Measurements from ENCODE around the gene ZNF275. TPM values are rescaled to one million over a fixed set of nuclear protein-coding genes. Genes with fewer than 3 reads are reported as not detected.
"Not testable (repeated sequence)": the region's sequence is repeated elsewhere in the genome, so short reads cannot be mapped to it uniquely, and the experiment has no call there.

The ZNF275 gene
- total RNA-seq, 6 donors from 2014 or later = 5.9 to 13.8 (median 8.8) TPM

DNA sequence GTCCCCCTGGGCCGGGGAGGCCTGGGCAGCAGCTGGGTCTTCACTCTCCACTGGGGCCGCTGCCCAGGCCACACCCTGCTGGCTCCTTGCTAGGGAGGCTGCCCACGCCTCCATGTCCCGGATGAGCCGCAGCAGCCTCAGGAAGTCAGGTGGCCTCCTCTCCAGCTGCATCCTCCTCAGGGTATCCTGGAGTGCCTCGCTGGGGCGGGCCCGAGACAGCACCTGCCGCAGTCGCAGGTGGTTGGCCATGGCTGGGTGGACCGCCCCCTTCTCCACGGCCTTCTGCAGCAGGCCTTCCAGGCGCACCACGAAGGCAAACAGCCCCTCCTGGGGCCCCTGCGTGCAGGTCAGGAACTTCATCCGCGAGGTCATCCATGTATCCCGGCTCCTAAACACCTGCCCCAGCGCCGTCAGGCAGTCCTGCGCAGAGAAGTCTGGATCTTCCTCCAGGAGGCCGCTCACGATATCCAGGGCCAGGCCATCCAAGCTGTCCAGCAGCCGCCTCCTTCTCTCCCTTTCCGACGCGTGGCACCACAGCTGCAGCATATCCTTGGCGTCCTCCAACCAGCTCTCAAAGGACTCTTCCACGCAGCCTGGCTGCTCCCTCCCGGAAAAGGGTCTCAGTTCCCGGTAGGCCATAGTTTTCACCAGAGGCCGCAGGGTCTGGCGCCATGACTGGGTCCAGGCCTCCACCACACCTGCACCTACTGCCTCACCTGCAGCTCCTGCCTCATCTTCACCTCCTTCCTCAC, 14.5 kb upstream of the ZNF275 start:
- TF ChIP-seq, protein P1, sequence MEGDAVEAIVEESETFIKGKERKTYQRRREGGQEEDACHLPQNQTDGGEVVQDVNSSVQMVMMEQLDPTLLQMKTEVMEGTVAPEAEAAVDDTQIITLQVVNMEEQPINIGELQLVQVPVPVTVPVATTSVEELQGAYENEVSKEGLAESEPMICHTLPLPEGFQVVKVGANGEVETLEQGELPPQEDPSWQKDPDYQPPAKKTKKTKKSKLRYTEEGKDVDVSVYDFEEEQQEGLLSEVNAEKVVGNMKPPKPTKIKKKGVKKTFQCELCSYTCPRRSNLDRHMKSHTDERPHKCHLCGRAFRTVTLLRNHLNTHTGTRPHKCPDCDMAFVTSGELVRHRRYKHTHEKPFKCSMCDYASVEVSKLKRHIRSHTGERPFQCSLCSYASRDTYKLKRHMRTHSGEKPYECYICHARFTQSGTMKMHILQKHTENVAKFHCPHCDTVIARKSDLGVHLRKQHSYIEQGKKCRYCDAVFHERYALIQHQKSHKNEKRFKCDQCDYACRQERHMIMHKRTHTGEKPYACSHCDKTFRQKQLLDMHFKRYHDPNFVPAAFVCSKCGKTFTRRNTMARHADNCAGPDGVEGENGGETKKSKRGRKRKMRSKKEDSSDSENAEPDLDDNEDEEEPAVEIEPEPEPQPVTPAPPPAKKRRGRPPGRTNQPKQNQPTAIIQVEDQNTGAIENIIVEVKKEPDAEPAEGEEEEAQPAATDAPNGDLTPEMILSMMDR (IDR thresholded peaks at IDR 0.05) = no peak
- no peak for TF ChIP-seq POLR2AphosphoS5 (IDR thresholded peaks at IDR 0.05)
- no peak for TF ChIP-seq EP300 (IDR thresholded peaks at IDR 0.05)
- TF ChIP-seq POLR2A (IDR thresholded peaks at IDR 0.05) = no peak
- 75 to 83% methylated on average over 9 to 29 of the region's 33 CpGs for WGBS, 2 donors
- DNase-seq = peak in 1 of 2 donors; percentile 36
- Histone ChIP-seq H3K27ac (no peak overlapping the region), H3K4me3 (no peak overlapping the region), H3K4me1 (no peaks in the 10 kb centered on the region), H3K36me3 (no peaks in the 10 kb centered on the region), H3K9me3 (no peaks in the 10 kb centered on the region), H3K27me3 (no peaks in the 10 kb centered on the region)
- no peak for ATAC-seq (ENCODE audit: low FRiP score in 2 of 2)

GRCh38 chrX:153320047-153320443, 13.9 kb upstream of the ZNF275 start:
- DNase-seq = peak in 1 of 2 donors; percentile 19
- H3K27ac ChIP-seq; H3K4me1 ChIP-seq; ATAC-seq (ENCODE audit: low FRiP score in 2 of 2); H3K36me3 ChIP-seq; H3K9me3 ChIP-seq; H3K4me3 ChIP-seq; H3K27me3 ChIP-seq: not testable (repeated sequence)
- 80 to 94% methylated on average over 1 of the region's 1 CpG for WGBS, 2 donors

DNA sequence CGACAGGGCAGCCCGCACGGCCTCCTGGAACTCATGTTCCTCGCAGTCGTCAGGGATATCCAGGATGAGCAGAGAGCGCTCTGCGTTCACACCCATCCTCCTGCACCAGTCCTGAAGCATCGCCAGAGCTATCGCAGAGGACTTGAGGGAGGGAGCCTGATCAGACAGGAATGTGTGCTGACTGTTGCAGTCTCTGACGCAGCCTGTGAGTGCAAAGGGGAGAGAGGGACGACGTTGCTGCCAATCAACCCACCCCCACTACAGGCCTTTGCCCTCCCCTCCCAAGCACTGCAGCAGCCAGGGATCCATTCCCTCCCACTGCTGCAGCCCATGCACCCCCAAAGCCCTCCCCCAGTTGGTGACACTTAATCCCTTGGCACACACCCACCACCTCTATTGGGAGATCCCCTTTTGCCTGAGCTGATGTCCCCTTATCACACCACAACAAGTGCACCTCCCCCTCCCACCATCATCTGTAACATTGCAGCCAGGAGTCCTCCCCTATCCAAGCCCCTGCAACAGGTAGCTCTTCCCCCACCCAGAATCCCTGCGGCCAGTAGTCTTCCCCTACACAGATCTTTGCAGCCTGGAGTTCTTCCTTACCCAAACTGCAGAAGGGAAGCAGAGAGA, 13.3 kb upstream of the ZNF275 start:
- TF ChIP-seq POLR2A (IDR thresholded peaks at IDR 0.05) (no peak), POLR2AphosphoS5 (IDR thresholded peaks at IDR 0.05) (no peak), EP300 (IDR thresholded peaks at IDR 0.05) (no peak)
- TF ChIP-seq, protein P1 (IDR thresholded peaks at IDR 0.05) = no peak
- WGBS, 2 donors = 0 to 71% methylated on average over 1 to 4 of the region's 13 CpGs
- Histone ChIP-seq H3K9me3 (peaks cover 0 to 7% (median under 1%) of the 10 kb centered on the region in 4 donors), H3K36me3 (no peaks in the 10 kb centered on the region), H3K4me3 (no peak overlapping the region), H3K27me3 (no peaks in the 10 kb centered on the region), H3K27ac (no peak overlapping the region), H3K4me1 (no peaks in the 10 kb centered on the region)
- ATAC-seq (ENCODE audit: low FRiP score in 2 of 2) (no peak), DNase-seq (no peak)

DNA sequence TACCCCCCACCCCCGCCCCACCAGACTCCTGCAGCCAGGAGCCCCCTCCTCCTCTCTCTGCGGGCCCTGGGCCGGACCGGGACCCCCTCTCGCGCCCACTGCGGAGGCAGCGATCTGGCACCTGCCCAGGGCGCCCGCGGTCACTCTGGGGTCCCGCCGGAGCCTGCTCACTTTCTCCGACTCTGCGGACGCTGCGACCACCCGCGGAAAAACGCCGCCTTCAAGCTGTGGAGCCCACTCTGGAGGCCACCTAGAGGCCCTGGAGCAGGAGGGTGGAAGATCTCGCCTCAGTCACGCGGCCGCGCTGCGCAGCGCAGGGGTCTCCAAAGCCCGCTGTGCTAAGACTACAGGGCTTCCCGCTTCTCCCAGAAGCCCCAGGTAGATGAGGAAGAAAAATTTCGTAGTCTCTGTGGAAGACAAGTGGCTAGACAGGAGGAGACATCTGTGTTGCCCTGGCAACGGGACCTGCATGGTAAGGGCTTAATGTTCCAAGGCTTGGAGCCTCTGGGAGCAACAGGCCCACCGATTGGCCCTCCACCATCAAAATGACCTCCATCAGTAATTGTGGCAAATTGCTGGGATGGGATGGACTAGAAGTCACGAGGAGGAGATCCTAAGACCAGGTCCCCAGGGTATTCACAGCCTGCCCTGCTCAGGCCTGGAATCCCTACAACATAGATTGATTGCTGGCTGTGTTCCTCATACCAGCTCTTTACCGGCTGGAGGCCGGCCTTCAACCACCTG, 12.4 kb upstream of the ZNF275 start, which contains the start of gene PNMA6F:
Gene PNMA6F, minus strand, starts transcription at position 387 of the 744 bp plus-strand sequence. CDS start 1,093 bp downstream, outside the sequence.
- no peaks in the 10 kb centered on the region for H3K36me3 ChIP-seq
- H3K27me3 ChIP-seq = no peaks in the 10 kb centered on the region
- no peak within 1 kb of the TSS for H3K27ac ChIP-seq
- 25 to 47% methylated on average over 3 to 31 of the region's 36 CpGs for whole genome bisulfite sequencing, 2 donors
- peaks cover 0 to 9% (median 2%) of the 10 kb centered on the region in 4 donors for H3K9me3 ChIP-seq
- H3K4me3 ChIP-seq = no peak within 1 kb of the TSS
- no peak for ATAC-seq (ENCODE audit: low FRiP score in 2 of 2)
- TF ChIP-seq POLR2A (IDR thresholded peaks at IDR 0.05) (no peak), POLR2AphosphoS5 (IDR thresholded peaks at IDR 0.05) (no peak), EP300 (IDR thresholded peaks at IDR 0.05) (no peak)
- TF ChIP-seq, protein P1 (IDR thresholded peaks at IDR 0.05) = no peak
- H3K4me1 ChIP-seq = no peaks in the 10 kb centered on the region
- DNase-seq = peak in 1 of 2 donors; percentile 50

DNA sequence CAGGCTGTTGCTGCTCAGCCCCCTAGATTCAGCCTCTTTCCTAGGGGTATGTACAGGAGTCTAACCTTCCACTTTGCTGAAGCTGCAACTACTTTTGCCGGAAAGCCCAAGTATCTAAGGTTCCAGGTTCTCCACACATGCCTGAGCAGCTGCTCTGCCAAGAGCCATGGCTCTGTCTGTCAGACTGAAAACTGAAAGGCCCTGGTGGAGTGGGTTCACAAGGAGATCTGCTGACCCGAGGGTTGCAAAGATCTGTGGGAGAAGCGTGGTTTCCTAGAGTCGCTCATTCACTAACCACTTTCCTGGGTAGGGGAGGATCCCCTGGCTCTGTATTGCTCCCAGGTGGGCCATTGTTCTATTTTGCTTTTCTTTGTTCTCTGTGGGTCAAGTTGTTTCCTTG, 6.4 kb upstream of the ZNF275 start:
- ATAC-seq (ENCODE audit: low FRiP score in 2 of 2) = no peak
- Histone ChIP-seq H3K4me1 (no peaks in the 10 kb centered on the region), H3K36me3 (no peaks in the 10 kb centered on the region), H3K27ac (no peak overlapping the region), H3K9me3 (peaks cover 0 to 9% (median 2%) of the 10 kb centered on the region in 4 donors), H3K4me3 (no peak overlapping the region), H3K27me3 (no peaks in the 10 kb centered on the region)
- DNase-seq = no peak
- TF ChIP-seq POLR2A (IDR thresholded peaks at IDR 0.05) (no peak), POLR2AphosphoS5 (IDR thresholded peaks at IDR 0.05) (no peak), EP300 (IDR thresholded peaks at IDR 0.05) (no peak)
- TF ChIP-seq, protein P1 (IDR thresholded peaks at IDR 0.05) = no peak
- WGBS, 2 donors = 75 to 93% methylated on average over 2 to 4 of the region's 4 CpGs
